HEK293 (cell line): ENCODE measurements around the gene TNS3.

Experiments used
- CTCF ChIA-PET: fragments of 350-600 bp; formaldehyde crosslinking; extraction: SDS; loops from one replicate; lab custom pipeline; 2021; ENCODE audit warnings: antibody characterized with exemption; lab: Yijun Ruan, JAX
- POLR2A ChIA-PET: fragments of 300-600 bp; formaldehyde crosslinking; extraction: SDS; loops from one replicate; lab custom pipeline; 2020; ENCODE audit warnings: antibody characterized with exemption, inconsistent platforms; lab: Yijun Ruan, JAX
- H3K27ac ChIP-seq: fragments of 200-500 bp; sonication (Bioruptor generic); 2 replicates; pipeline ENCODE4 v1.5.1; 2014; ENCODE audit warnings: low read depth, low read length, control low read depth, inconsistent platforms; ENCODE audit errors: extremely low read depth
- H3K36me3 ChIP-seq, 2 experiments: fragments of 200-500 bp in 1 of 2; sonication (Bioruptor generic) in 1 of 2; 1 replicate in 1 of 2; 2 replicates in 1 of 2; pipeline ENCODE4 v1.5.1; 2014 to 2017; ENCODE audit warnings: inconsistent platforms in 2 of 2, low read length in 2 of 2; ENCODE audit not compliant: control insufficient read depth in 2 of 2, insufficient read depth in 1 of 2
- H3K4me1 ChIP-seq: fragments of 200-500 bp; sonication (Bioruptor generic); 2 replicates; pipeline ENCODE4 v1.5.1; 2014; ENCODE audit warnings: mild to moderate bottlenecking, low read length, inconsistent platforms; ENCODE audit not compliant: control insufficient read depth, insufficient read depth
- H3K4me3 ChIP-seq: 2 replicates; pipeline ENCODE4 v1.5.1; 2011; ENCODE audit warnings: low read depth, mild to moderate bottlenecking, control low read depth, low read length, moderate library complexity
- H3K9me3 ChIP-seq: fragments of 200-500 bp; sonication (Bioruptor generic); 2 replicates; pipeline ENCODE4 v1.5.1; 2014; ENCODE audit warnings: low read depth, low read length, inconsistent platforms; ENCODE audit not compliant: control insufficient read depth, insufficient read depth
- GFI1B ChIP-seq: fragments of 450-650 bp; formaldehyde crosslinking; IDR thresholded peaks from 2 replicates; pipeline ENCODE4 v1.5.1; 2016; ENCODE audit warnings: missing biosample characterization, missing genetic modification characterization
- GLI4 ChIP-seq: fragments of 450-650 bp; formaldehyde crosslinking; IDR thresholded peaks from 2 replicates; pipeline ENCODE4 v1.5.1; 2016; ENCODE audit warnings: missing biosample characterization, missing genetic modification characterization
- HOXA7 ChIP-seq: sonication (generic); formaldehyde crosslinking; IDR thresholded peaks from 2 replicates; pipeline ENCODE4 v1.8.1; 2022; ENCODE audit warnings: missing genetic modification reagents, borderline replicate concordance
- HOXC10 ChIP-seq: sonication (generic); formaldehyde crosslinking; IDR thresholded peaks from 2 replicates; pipeline ENCODE4 v1.8.1; 2023; ENCODE audit warnings: mild to moderate bottlenecking, missing genetic modification reagents
- HOXD13 ChIP-seq: sonication (generic); formaldehyde crosslinking; IDR thresholded peaks from 2 replicates; pipeline ENCODE4 v1.8.0; 2022; ENCODE audit warnings: missing genetic modification reagents, borderline replicate concordance
- TRIM28 ChIP-seq: IDR thresholded peaks from 2 replicates; pipeline ENCODE4 v1.6.1; 2011; ENCODE audit warnings: low read length, control low read depth, borderline replicate concordance
- ZBTB1 ChIP-seq: fragments of 450-650 bp; formaldehyde crosslinking; IDR thresholded peaks from 2 replicates; pipeline ENCODE4 v1.5.1; 2016; ENCODE audit warnings: missing biosample characterization, missing genetic modification characterization
- ZBTB21 ChIP-seq: fragments of 450-650 bp; formaldehyde crosslinking; IDR thresholded peaks from 2 replicates; pipeline ENCODE4 v1.5.1; 2017; ENCODE audit warnings: missing biosample characterization, missing genetic modification characterization
- ZNF133 ChIP-seq: fragments of 450-650 bp; formaldehyde crosslinking; IDR thresholded peaks from 2 replicates; pipeline ENCODE4 v1.5.1; 2016; ENCODE audit warnings: missing biosample characterization, missing genetic modification characterization
- ZNF138 ChIP-seq: fragments of 450-650 bp; formaldehyde crosslinking; IDR thresholded peaks from 2 replicates; pipeline ENCODE4 v1.5.1; 2016; ENCODE audit warnings: missing biosample characterization, missing genetic modification characterization, borderline replicate concordance
- ZNF157 ChIP-seq: fragments of 450-650 bp; formaldehyde crosslinking; IDR thresholded peaks from 2 replicates; pipeline ENCODE4 v1.5.1; 2016; ENCODE audit warnings: missing biosample characterization, missing genetic modification characterization
- ZNF239 ChIP-seq: fragments of 450-650 bp; formaldehyde crosslinking; IDR thresholded peaks from 2 replicates; pipeline ENCODE4 v1.5.1; 2016; ENCODE audit warnings: missing biosample characterization, missing genetic modification characterization
- ZNF350 ChIP-seq: fragments of 450-650 bp; formaldehyde crosslinking; IDR thresholded peaks from 2 replicates; pipeline ENCODE4 v1.5.0; 2017; ENCODE audit warnings: missing biosample characterization, mild to moderate bottlenecking, missing genetic modification characterization
- ZNF354C ChIP-seq: fragments of 450-650 bp; formaldehyde crosslinking; IDR thresholded peaks from 2 replicates; pipeline ENCODE4 v1.5.1; 2016; ENCODE audit warnings: missing biosample characterization, missing genetic modification characterization, low read depth, borderline replicate concordance
- ZNF416 ChIP-seq: fragments of 450-650 bp; formaldehyde crosslinking; IDR thresholded peaks from 2 replicates; pipeline ENCODE4 v1.5.1; 2016; ENCODE audit warnings: missing biosample characterization, missing genetic modification characterization
- ZNF501 ChIP-seq: fragments of 450-650 bp; formaldehyde crosslinking; IDR thresholded peaks from 2 replicates; pipeline ENCODE4 v1.5.1; 2016; ENCODE audit warnings: missing biosample characterization, missing genetic modification characterization
- ZNF521 ChIP-seq: fragments of 450-650 bp; formaldehyde crosslinking; IDR thresholded peaks from 2 replicates; pipeline ENCODE4 v1.5.1; 2017; ENCODE audit warnings: missing biosample characterization, mild to moderate bottlenecking, missing genetic modification characterization
- ZNF549 ChIP-seq: fragments of 450-650 bp; IDR thresholded peaks from 2 replicates; pipeline ENCODE4 v1.5.1; 2018; ENCODE audit warnings: missing biosample characterization, missing genetic modification characterization, mild to moderate bottlenecking, inconsistent platforms, moderate library complexity
- ZNF560 ChIP-seq: fragments of 450-650 bp; formaldehyde crosslinking; IDR thresholded peaks from 2 replicates; pipeline ENCODE4 v1.5.1; 2017; ENCODE audit warnings: missing biosample characterization, missing genetic modification characterization, borderline replicate concordance
- ZNF561 ChIP-seq: fragments of 450-650 bp; IDR thresholded peaks from 2 replicates; pipeline ENCODE4 v1.5.1; 2018; ENCODE audit warnings: missing biosample characterization, missing genetic modification characterization, borderline replicate concordance
- ZNF596 ChIP-seq: fragments of 450-650 bp; IDR thresholded peaks from 2 replicates; pipeline ENCODE4 v1.5.0; 2018; ENCODE audit warnings: missing biosample characterization, mild to moderate bottlenecking, missing genetic modification characterization, moderate library complexity
- ZNF658 ChIP-seq: fragments of 450-650 bp; formaldehyde crosslinking; IDR thresholded peaks from 2 replicates; pipeline ENCODE4; 2016; ENCODE audit warnings: missing biosample characterization, missing genetic modification characterization
- TF ChIP-seq, protein P1 (sequence below): fragments of 450-650 bp; formaldehyde crosslinking; IDR thresholded peaks from 2 replicates; pipeline ENCODE4 v1.5.1; 2016; ENCODE audit warnings: missing biosample characterization, missing genetic modification characterization, low read depth
- TF ChIP-seq, protein P2 (sequence below): IDR thresholded peaks from 2 replicates; pipeline ENCODE4 v1.6.1; 2011; ENCODE audit warnings: mild to moderate bottlenecking, low read depth, low read length, borderline replicate concordance
- TF ChIP-seq, protein P3 (sequence below): fragments of 450-650 bp; IDR thresholded peaks from 2 replicates; pipeline ENCODE4 v1.5.1; 2018; ENCODE audit warnings: missing biosample characterization, mild to moderate bottlenecking, missing genetic modification characterization

TNS3 gene

DNA sequence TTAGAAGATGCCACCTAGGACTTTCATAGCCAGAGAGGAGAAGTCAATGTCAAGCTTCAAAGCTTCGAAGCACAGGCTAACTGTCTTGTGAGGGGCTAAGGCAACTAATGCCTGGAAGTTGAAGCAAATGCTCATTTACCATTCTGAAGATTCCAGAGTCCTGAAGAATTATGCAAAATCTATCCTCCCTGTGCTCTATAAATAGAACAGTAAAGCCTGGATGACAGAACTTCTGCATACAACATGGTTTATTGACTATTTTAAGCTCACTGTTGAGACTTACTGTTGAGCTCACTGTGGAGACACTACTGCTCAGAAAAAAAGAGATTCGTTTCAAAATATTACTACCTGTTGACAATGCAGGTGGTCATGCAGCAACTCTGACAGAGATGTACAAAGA lies 28.6 kb downstream of the TNS3 start:
- no peak overlapping the region for H3K4me3 ChIP-seq
- TF ChIP-seq GFI1B (tag by site-specific recombination): no peak
- no peak for TF ChIP-seq ZBTB1 (tag by site-specific recombination)
- TF ChIP-seq ZNF560 (tag by site-specific recombination): no peak
- no peak for TF ChIP-seq HOXA7 (CRISPR knock-in tag)
- no peak for TF ChIP-seq HOXC10 (CRISPR knock-in tag)
- TF ChIP-seq ZNF521 (tag by site-specific recombination): no peak
- no peak for TF ChIP-seq ZNF596 (tag by site-specific recombination)
- TF ChIP-seq ZNF157: no peak
- no peak for TF ChIP-seq ZNF549 (tag by site-specific recombination)
- TF ChIP-seq, protein P1, sequence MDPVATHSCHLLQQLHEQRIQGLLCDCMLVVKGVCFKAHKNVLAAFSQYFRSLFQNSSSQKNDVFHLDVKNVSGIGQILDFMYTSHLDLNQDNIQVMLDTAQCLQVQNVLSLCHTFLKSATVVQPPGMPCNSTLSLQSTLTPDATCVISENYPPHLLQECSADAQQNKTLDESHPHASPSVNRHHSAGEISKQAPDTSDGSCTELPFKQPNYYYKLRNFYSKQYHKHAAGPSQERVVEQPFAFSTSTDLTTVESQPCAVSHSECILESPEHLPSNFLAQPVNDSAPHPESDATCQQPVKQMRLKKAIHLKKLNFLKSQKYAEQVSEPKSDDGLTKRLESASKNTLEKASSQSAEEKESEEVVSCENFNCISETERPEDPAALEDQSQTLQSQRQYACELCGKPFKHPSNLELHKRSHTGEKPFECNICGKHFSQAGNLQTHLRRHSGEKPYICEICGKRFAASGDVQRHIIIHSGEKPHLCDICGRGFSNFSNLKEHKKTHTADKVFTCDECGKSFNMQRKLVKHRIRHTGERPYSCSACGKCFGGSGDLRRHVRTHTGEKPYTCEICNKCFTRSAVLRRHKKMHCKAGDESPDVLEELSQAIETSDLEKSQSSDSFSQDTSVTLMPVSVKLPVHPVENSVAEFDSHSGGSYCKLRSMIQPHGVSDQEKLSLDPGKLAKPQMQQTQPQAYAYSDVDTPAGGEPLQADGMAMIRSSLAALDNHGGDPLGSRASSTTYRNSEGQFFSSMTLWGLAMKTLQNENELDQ (tag by site-specific recombination): no peak
- no peak for TF ChIP-seq ZBTB21
- TF ChIP-seq TRIM28: no peak
- no peak for TF ChIP-seq ZNF133
- no peak for TF ChIP-seq ZNF138 (tag by site-specific recombination)
- TF ChIP-seq, protein P2, sequence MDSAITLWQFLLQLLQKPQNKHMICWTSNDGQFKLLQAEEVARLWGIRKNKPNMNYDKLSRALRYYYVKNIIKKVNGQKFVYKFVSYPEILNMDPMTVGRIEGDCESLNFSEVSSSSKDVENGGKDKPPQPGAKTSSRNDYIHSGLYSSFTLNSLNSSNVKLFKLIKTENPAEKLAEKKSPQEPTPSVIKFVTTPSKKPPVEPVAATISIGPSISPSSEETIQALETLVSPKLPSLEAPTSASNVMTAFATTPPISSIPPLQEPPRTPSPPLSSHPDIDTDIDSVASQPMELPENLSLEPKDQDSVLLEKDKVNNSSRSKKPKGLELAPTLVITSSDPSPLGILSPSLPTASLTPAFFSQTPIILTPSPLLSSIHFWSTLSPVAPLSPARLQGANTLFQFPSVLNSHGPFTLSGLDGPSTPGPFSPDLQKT: no peak
- no peak for TF ChIP-seq HOXD13 (CRISPR knock-in tag)
- no peak for TF ChIP-seq ZNF501 (tag by site-specific recombination)
- no peaks in the 10 kb centered on the region for H3K36me3 ChIP-seq
- ChIA-PET CTCF (interaction anchor here (0.6 kb wide), 1 partner anchor 74 kb away, joined by 4 read pairs; no protein-coding TSS in a partner anchor), POLR2A (interaction anchor here (0.6 kb wide), 1 partner anchor 78 kb away, joined by 3 read pairs; no protein-coding TSS in a partner anchor)
- H3K9me3 ChIP-seq: no peaks in the 10 kb centered on the region
- H3K4me1 ChIP-seq: no peaks in the 10 kb centered on the region
- no peak overlapping the region for H3K27ac ChIP-seq

DNA sequence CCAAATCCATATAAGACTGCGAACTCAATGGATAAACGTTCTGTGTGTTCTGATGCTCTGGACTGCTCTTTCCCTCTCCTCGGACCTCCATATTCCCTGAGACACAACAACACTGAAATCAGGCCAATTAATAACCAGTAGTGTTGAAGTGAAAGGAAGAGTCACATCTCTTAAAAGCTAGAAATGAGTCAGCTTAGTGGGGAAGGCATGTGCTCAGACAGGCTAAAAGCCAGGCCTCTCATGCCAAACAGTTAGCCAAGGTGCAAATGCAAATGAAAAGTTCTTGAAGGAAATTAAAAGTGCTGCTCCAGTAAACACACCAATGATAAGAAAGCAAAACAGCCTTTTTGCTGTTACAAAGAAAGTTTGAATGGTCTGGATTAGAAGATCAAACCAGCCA lies 29.3 kb downstream of the TNS3 start:
- ChIA-PET CTCF (interaction anchor here (0.6 kb wide), 1 partner anchor 72 kb away, joined by 3 read pairs; no protein-coding TSS in a partner anchor), POLR2A (no interaction called here)
- TF ChIP-seq GLI4 (tag by site-specific recombination) (no peak), HOXC10 (CRISPR knock-in tag) (no peak), ZNF354C (tag by site-specific recombination) (no peak), ZNF350 (no peak), ZNF239 (tag by site-specific recombination) (no peak), ZNF658 (tag by site-specific recombination) (no peak), ZNF561 (tag by site-specific recombination) (no peak), ZNF416 (tag by site-specific recombination) (no peak)
- TF ChIP-seq, protein P3, sequence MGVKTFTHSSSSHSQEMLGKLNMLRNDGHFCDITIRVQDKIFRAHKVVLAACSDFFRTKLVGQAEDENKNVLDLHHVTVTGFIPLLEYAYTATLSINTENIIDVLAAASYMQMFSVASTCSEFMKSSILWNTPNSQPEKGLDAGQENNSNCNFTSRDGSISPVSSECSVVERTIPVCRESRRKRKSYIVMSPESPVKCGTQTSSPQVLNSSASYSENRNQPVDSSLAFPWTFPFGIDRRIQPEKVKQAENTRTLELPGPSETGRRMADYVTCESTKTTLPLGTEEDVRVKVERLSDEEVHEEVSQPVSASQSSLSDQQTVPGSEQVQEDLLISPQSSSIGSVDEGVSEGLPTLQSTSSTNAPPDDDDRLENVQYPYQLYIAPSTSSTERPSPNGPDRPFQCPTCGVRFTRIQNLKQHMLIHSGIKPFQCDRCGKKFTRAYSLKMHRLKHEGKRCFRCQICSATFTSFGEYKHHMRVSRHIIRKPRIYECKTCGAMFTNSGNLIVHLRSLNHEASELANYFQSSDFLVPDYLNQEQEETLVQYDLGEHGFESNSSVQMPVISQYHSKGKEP: no peak
- Histone ChIP-seq H3K4me3 (no peak overlapping the region), H3K9me3 (no peaks in the 10 kb centered on the region), H3K4me1 (no peaks in the 10 kb centered on the region), H3K36me3 (no peaks in the 10 kb centered on the region), H3K27ac (no peak overlapping the region)
